GM23338 (cell line): ENCODE measurements around the gene IL12B. TPM values are rescaled to one million over a fixed set of nuclear protein-coding genes. Genes with fewer than 3 reads are reported as not detected.

Experiments used
- ATAC-seq: fragments of 200-7000 bp; cut with Tn5 transposase; 3 replicates; pipeline ENCODE4 v1.9.1; 2020
- DNase-seq: peaks from one replicate; pipeline ENCODE4 v3.0.0-alpha.2; 2015; ENCODE audit warnings: low spot score
- H2AFZ ChIP-seq: fragments of 200-600 bp; sonication (generic); 2 replicates; pipeline ENCODE4 v1.8.0; 2016; ENCODE audit warnings: antibody characterized with exemption, mild to moderate bottlenecking, moderate library complexity
- H3F3A ChIP-seq: fragments of 200-600 bp; sonication (generic); replicated peaks from 2 replicates; pipeline ENCODE4 v1.8.0; 2017; ENCODE audit warnings: antibody characterized with exemption, mixed run types, low read depth
- H3K27ac ChIP-seq: fragments of 200-600 bp; sonication (generic); 2 replicates; pipeline ENCODE4 v1.6.1; 2016; ENCODE audit warnings: low read depth
- H3K27me3 ChIP-seq: fragments of 200-600 bp; sonication (generic); 2 replicates; pipeline ENCODE4 v1.8.0; 2016; ENCODE audit warnings: mild to moderate bottlenecking, mixed run types, moderate library complexity; ENCODE audit not compliant: insufficient read depth
- H3K36me3 ChIP-seq: fragments of 200-600 bp; sonication (generic); 2 replicates; pipeline ENCODE4 v1.8.0; 2016; ENCODE audit warnings: mild to moderate bottlenecking; ENCODE audit not compliant: insufficient read depth
- H3K4me1 ChIP-seq: fragments of 200-600 bp; sonication (generic); 2 replicates; pipeline ENCODE4 v1.8.0; 2016; ENCODE audit warnings: mild to moderate bottlenecking, moderate library complexity; ENCODE audit not compliant: insufficient read depth
- H3K4me2 ChIP-seq: fragments of 200-600 bp; sonication (generic); 2 replicates; pipeline ENCODE4 v1.7.1; 2017; ENCODE audit warnings: mixed run types
- H3K4me3 ChIP-seq: fragments of 200-600 bp; sonication (generic); 2 replicates; pipeline ENCODE4 v1.6.1; 2016; ENCODE audit warnings: mixed run types
- H3K79me2 ChIP-seq: fragments of 200-600 bp; sonication (generic); replicated peaks from 2 replicates; pipeline ENCODE4 v1.8.0; 2017; ENCODE audit warnings: mild to moderate bottlenecking; ENCODE audit not compliant: insufficient read depth
- H3K9me2 ChIP-seq: fragments of 200-600 bp; sonication (generic); 2 replicates; pipeline ENCODE4 v1.8.0; 2017; ENCODE audit not compliant: insufficient read depth
- H4K20me1 ChIP-seq: fragments of 200-600 bp; sonication (generic); replicated peaks from 2 replicates; pipeline ENCODE4 v1.8.0; 2017; ENCODE audit warnings: mild to moderate bottlenecking; ENCODE audit not compliant: insufficient read depth
- H3K27ac Mint-ChIP-seq: 2 replicates; pipeline ENCODE4 v1.8.0; 2020; ENCODE audit warnings: inconsistent platforms, mild to moderate bottlenecking, moderate library complexity, mixed read lengths
- H3K27me3 Mint-ChIP-seq: 3 replicates; pipeline ENCODE4 v1.8.0; 2022; ENCODE audit warnings: low read depth, mild to moderate bottlenecking, moderate library complexity, mixed read lengths, inconsistent platforms; ENCODE audit not compliant: insufficient read depth, poor library complexity
- H3K36me3 Mint-ChIP-seq: 3 replicates; pipeline ENCODE4 v1.8.0; 2021; ENCODE audit warnings: low read depth, mild to moderate bottlenecking, inconsistent platforms, moderate library complexity, mixed read lengths
- H3K4me1 Mint-ChIP-seq: 3 replicates; pipeline ENCODE4 v1.8.0; 2020; ENCODE audit warnings: mild to moderate bottlenecking, inconsistent platforms, mixed read lengths
- H3K4me3 Mint-ChIP-seq: 3 replicates; pipeline ENCODE4 v1.8.0; 2021; ENCODE audit warnings: moderate library complexity, mild to moderate bottlenecking, inconsistent platforms, mixed read lengths
- H3K9me3 Mint-ChIP-seq: 3 replicates; pipeline ENCODE4 v1.8.0; 2020; ENCODE audit warnings: moderate library complexity, mild to moderate bottlenecking, inconsistent platforms, mixed read lengths
- CREB1 ChIP-seq: fragments of 250-450 bp; sonication (Bioruptor Pico); IDR thresholded peaks from 2 replicates; pipeline ENCODE4 v1.5.0; 2020; ENCODE audit warnings: low read depth, mild to moderate bottlenecking, moderate library complexity
- ETS1 ChIP-seq: IDR thresholded peaks from 2 replicates; pipeline ENCODE4 v1.6.1; 2016; ENCODE audit warnings: antibody characterized with exemption
- EZH2 ChIP-seq: fragments of 200-600 bp; sonication (generic); IDR thresholded peaks from one replicate; pipeline ENCODE4 v1.8.0; 2017; ENCODE audit warnings: antibody characterized with exemption, mild to moderate bottlenecking, low read depth; ENCODE audit not compliant: unreplicated experiment
- EZH2phosphoT487 ChIP-seq: fragments of 200-600 bp; sonication (generic); IDR thresholded peaks from one replicate; pipeline ENCODE4 v1.8.1; 2018; ENCODE audit warnings: antibody characterized with exemption; ENCODE audit not compliant: unreplicated experiment
- JUNB ChIP-seq: IDR thresholded peaks from one replicate; pipeline ENCODE4 v1.6.1; 2016; ENCODE audit warnings: antibody characterized with exemption; ENCODE audit not compliant: unreplicated experiment
- NANOG ChIP-seq: IDR thresholded peaks from 2 replicates; pipeline ENCODE4 v1.6.1; 2016; ENCODE audit warnings: antibody characterized with exemption, borderline replicate concordance
- POLR2AphosphoS5 ChIP-seq: IDR thresholded peaks from 2 replicates; pipeline ENCODE4 v1.6.1; 2016; ENCODE audit warnings: antibody characterized with exemption, low read depth
- STAT1 ChIP-seq: IDR thresholded peaks from one replicate; pipeline ENCODE4 v1.6.1; 2016; ENCODE audit warnings: antibody characterized with exemption; ENCODE audit not compliant: unreplicated experiment
- ZNF114 ChIP-seq: fragments of 250-450 bp; sonication (Bioruptor Pico); IDR thresholded peaks from 2 replicates; pipeline ENCODE4 v1.5.0; 2020; ENCODE audit warnings: mild to moderate bottlenecking, moderate library complexity
- ZNF331 ChIP-seq: fragments of 250-450 bp; sonication (Bioruptor Pico); IDR thresholded peaks from 2 replicates; pipeline ENCODE4 v1.5.0; 2020; ENCODE audit warnings: low read depth, mild to moderate bottlenecking, moderate library complexity
- ZNF462 ChIP-seq: fragments of 250-450 bp; sonication (Bioruptor Pico); IDR thresholded peaks from 2 replicates; pipeline ENCODE4 v1.5.0; 2020; ENCODE audit warnings: mild to moderate bottlenecking, moderate library complexity
- long read RNA-seq: library from polyadenylated mRNA; unstranded; transcript quantifications from one replicate; pipeline ENCODE4 v2.0.0, GENCODE V29; 2020; ENCODE audit not compliant: unreplicated experiment
- polyA plus RNA-seq: library from polyadenylated mRNA; unstranded; fragments of >200 nt; fragmentation: Nextera tagmentation; extraction: Ambion mirVana; gene quantifications from 2 replicates; pipeline ENCODE4 v1.2.1, GENCODE V29; 2016
- total RNA-seq: library from RNA; depleted of rRNA; stranded (reverse); fragments of >200 nt; shearing (Covaris generic); gene quantifications from 2 replicates; pipeline ENCODE4 v1.2.3, GENCODE V29; 2014; rRNA removed
- TF ChIP-seq, protein P1 (sequence below), 2 experiments: fragments of 200-600 bp in 1 of 2; sonication (generic) in 1 of 2; conservative IDR thresholded peaks; 2 replicates each; pipeline versions ENCODE4 v1.5.1 to v1.6.1; 2016 to 2017; ENCODE audit warnings: antibody characterized with exemption in 2 of 2, low read depth in 2 of 2, mild to moderate bottlenecking in 2 of 2, moderate library complexity in 1 of 2

The IL12B gene
- total RNA-seq (not detected in 2 replicates), polyA plus RNA-seq (not detected in 2 replicates)
- long read RNA-seq = 0 reads

DNA sequence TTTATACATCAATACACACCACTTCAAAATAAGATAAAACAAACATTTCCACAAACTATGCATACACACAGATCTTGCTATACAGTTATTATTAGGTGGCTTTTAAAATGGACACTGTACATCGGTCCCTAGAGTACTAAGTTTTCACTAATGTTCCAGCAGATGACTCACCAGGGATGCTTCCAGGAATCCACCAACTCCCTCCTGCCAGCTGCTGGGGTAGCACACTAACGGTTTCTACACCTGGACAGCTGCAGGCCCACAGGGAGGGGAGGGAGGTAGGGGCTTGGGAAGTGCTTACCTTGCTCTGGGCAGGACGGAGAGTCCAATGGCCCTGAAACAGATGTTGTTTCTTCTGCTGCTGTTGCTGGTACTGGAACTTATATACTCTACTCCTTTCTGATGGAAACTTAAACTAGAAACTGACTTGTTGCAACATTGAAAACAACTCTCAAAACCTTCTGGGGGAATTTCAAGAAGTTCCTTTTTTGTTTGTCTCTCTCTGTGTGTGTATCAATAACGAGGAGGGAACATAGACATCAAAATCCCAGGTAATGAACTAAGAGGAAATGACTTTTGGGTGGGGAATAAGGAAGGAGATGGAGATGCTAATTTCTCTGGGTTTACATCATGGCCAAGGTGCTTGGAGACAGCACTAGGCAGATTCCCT lies at the start of gene IL12B:
IL12B (minus strand) TSS at position 357 of the 670 bp plus-strand sequence. CDS start 3,705 bp downstream, outside the sequence.
- no peak for ATAC-seq
- peaks cover 4% of the 10 kb centered on the region for H3K4me1 ChIP-seq
- H3K36me3 ChIP-seq = no peaks in the 10 kb centered on the region
- peak within 1 kb of the TSS; percentile 98 for H2AFZ ChIP-seq
- TF ChIP-seq POLR2AphosphoS5 = no peak
- TF ChIP-seq EZH2phosphoT487 = no peak
- H3K4me3 ChIP-seq = peak within 1 kb of the TSS; percentile 73
- H3K9me3 Mint-ChIP-seq = no peaks in the 10 kb centered on the region
- no peak for DNase-seq
- H3K27ac Mint-ChIP-seq = no peak within 1 kb of the TSS
- H3K27me3 ChIP-seq = no peaks in the 10 kb centered on the region
- H3K9me2 ChIP-seq = no peaks in the 10 kb centered on the region
- H3K4me1 Mint-ChIP-seq = peaks cover 10% of the 10 kb centered on the region
- peaks cover 4% of the 10 kb centered on the region for H3K27me3 Mint-ChIP-seq
- H3K4me2 ChIP-seq = peak within 1 kb of the TSS; percentile 85
- no peak within 1 kb of the TSS for H3K27ac ChIP-seq
- H4K20me1 ChIP-seq = no peaks in the 10 kb centered on the region; the same call in 1 of the 2 replicates
- no peaks in the 10 kb centered on the region for H3K79me2 ChIP-seq
- H3K36me3 Mint-ChIP-seq = no peaks in the 10 kb centered on the region
- H3K4me3 Mint-ChIP-seq = peak within 1 kb of the TSS; percentile 77
- no peaks in the 10 kb centered on the region for H3F3A ChIP-seq

GRCh38 chr5:159377653-159378052 lies 47.4 kb upstream of the IL12B start:
- Histone ChIP-seq H3K9me2 (0 out of 2 replicates have a peak, but pooled peaks cover 12% of the 10 kb centered on the region), H3F3A (no peaks in the 10 kb centered on the region), H4K20me1 (no peaks in the 10 kb centered on the region), H3K79me2 (no peaks in the 10 kb centered on the region), H3K4me1 (no peaks in the 10 kb centered on the region), H3K27me3 (no peaks in the 10 kb centered on the region), H3K27ac (no peak overlapping the region), H3K4me3 (no peak overlapping the region), H2AFZ (no peak overlapping the region), H3K36me3 (peaks cover 8% of the 10 kb centered on the region; the same call in 1 of the 2 replicates), H3K4me2 (no peak overlapping the region)
- Mint-ChIP-seq H3K27me3 (peaks cover 1% of the 10 kb centered on the region), H3K27ac (no peak overlapping the region), H3K9me3 (peaks cover 48% of the 10 kb centered on the region), H3K36me3 (peaks cover 17% of the 10 kb centered on the region; the same call in 2 of the 3 replicates), H3K4me1 (no peaks in the 10 kb centered on the region), H3K4me3 (no peak overlapping the region)
- no peak for ATAC-seq
- DNase-seq = no peak
- TF ChIP-seq CREB1 (CRISPR knock-in tag) (no peak), NANOG (no peak), JUNB (no peak), ZNF114 (no peak), ZNF462 (CRISPR knock-in tag) (no peak), ZNF331 (CRISPR knock-in tag) (no peak), STAT1 (no peak), EZH2 (no peak), ETS1 (no peak), POLR2AphosphoS5 (no peak)
- TF ChIP-seq, protein P1, sequence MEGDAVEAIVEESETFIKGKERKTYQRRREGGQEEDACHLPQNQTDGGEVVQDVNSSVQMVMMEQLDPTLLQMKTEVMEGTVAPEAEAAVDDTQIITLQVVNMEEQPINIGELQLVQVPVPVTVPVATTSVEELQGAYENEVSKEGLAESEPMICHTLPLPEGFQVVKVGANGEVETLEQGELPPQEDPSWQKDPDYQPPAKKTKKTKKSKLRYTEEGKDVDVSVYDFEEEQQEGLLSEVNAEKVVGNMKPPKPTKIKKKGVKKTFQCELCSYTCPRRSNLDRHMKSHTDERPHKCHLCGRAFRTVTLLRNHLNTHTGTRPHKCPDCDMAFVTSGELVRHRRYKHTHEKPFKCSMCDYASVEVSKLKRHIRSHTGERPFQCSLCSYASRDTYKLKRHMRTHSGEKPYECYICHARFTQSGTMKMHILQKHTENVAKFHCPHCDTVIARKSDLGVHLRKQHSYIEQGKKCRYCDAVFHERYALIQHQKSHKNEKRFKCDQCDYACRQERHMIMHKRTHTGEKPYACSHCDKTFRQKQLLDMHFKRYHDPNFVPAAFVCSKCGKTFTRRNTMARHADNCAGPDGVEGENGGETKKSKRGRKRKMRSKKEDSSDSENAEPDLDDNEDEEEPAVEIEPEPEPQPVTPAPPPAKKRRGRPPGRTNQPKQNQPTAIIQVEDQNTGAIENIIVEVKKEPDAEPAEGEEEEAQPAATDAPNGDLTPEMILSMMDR (conservative IDR thresholded peaks at IDR 0.05; ENCODE audit: low read depth in 2 of 2) = no peak
